Right lobe of liver (tissue), 6 donors: ENCODE results near the gene ORC4. TPM values are rescaled to one million over a fixed set of nuclear protein-coding genes. Genes with fewer than 3 reads are reported as not detected.
"Not testable (repeated sequence)": the region's sequence is repeated elsewhere in the genome, so short reads cannot be mapped to it uniquely, and the experiment has no call there.

Experiments
- ATAC-seq, 4 donors: fragments of 200-7000 bp; cut with Tn5 transposase; one replicate each; pipeline ENCODE4 v1.9.1; 2020; ENCODE audit warnings: mild to moderate bottlenecking in 4 of 4, moderate library complexity in 4 of 4
- DNase-seq, 3 donors: peaks; one replicate each; pipeline ENCODE4 v3.0.0-alpha.2; 2020
- H3K27ac ChIP-seq, 3 donors: fragments of 200-600 bp; one replicate each; pipeline ENCODE4 v1.8.0; 2022
- H3K27me3 ChIP-seq, 2 donors: fragments of 200-600 bp; one replicate each; pipeline ENCODE4 v1.8.0; 2022
- H3K36me3 ChIP-seq, 4 donors: fragments of 200-600 bp; sonication (generic) in 1 of 4; one replicate each; pipeline versions ENCODE4 v1.5.1 to v1.8.0; 2017 to 2022; ENCODE audit warnings: control low read depth in 1 of 4
- H3K4me1 ChIP-seq, 4 donors: fragments of 200-600 bp; sonication (generic) in 1 of 4; one replicate each; pipeline versions ENCODE4 v1.5.1 to v1.8.0; 2017 to 2022; ENCODE audit warnings: control low read depth in 1 of 4
- H3K4me3 ChIP-seq, 3 donors: fragments of 200-600 bp; one replicate each; pipeline ENCODE4 v1.8.0; 2022
- H3K9me3 ChIP-seq, 4 donors: fragments of 200-600 bp; sonication (generic) in 1 of 4; one replicate each; pipeline versions ENCODE4 v1.5.1 to v1.8.0; 2017 to 2022; ENCODE audit warnings: control low read depth in 1 of 4
- CTCF ChIP-seq, 4 donors: fragments of 200-600 bp in 3 of 4; fragments of 450-650 bp in 1 of 4; IDR thresholded peaks; one replicate each; pipeline versions ENCODE4 v1.5.1 to v1.8.0; 2016 to 2022; ENCODE audit warnings: antibody characterized with exemption in 4 of 4, mild to moderate bottlenecking in 2 of 4
- POLR2A ChIP-seq: fragments of 450-650 bp; IDR thresholded peaks from one replicate; pipeline ENCODE4 v1.6.1; 2017; ENCODE audit warnings: antibody characterized with exemption, mild to moderate bottlenecking
- WGBS: methylation state at CpG from one replicate; pipeline ENCODE4 v1.1.6; 2018; ENCODE audit warnings: low coverage, low lambda C conversion rate; ENCODE audit not compliant: insufficient coverage; ENCODE audit errors: missing lambda C conversion rate; 5-methylcytosine and 5-hydroxymethylcytosine counted together
- intact Hi-C, 2 donors: fragments of 100-400 bp; cut with DNase I; formaldehyde crosslinking; loops; one replicate each; pipeline versions ENCODE4 v1.11.2 to v1.14.1; 2022
- total RNA-seq, 6 experiments: library from RNA; depleted of rRNA in 2 of 6; stranded (reverse); fragments of >200 nt in 2 of 6; fragmentation: NEBNext Ultra II Directional in 3 of 6; extraction: Animal tissue kit (Norgen Biotek cat#: 25700) in 3 of 6; gene quantifications; one replicate each; pipeline versions ENCODE4 v1.1.0 to v1.2.4, GENCODE V29; 2016 to 2023
- donor health status: DM: no; HTN: yes; CAD: no.
- donor health status: DM: no; HTN: no; CAD: no.
- donor health status: DM: no; HTN: no; CAD: no.
- donor health status: DM: no; HTN: yes; CAD: no.
- donor health status: DM: no; HTN: yes; CAD: no.

ORC4 gene
- total RNA-seq, 6 experiments from 2014 or later: 18.6 to 61.4 (median 22.9) TPM

DNA sequence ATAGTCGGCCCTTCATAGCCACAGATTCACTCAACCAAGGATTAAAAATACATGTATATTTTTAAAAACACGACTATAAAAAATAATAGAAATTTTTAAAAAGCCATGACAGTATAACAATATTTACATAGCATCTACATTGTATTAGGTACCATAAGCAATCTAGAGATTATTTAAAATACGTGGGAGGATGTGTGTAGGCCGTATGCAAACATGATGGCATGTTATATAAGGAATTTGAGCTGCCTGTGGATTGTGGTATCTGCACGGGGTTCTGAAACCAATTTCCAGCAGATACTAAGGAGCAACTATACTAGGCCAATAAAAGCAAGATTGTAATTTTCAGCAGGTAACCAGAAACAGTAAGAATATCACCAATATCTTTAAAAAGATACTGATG, 5.9 kb downstream of the ORC4 start:
- Histone ChIP-seq H3K27ac (no peak overlapping the region), H3K4me1 (peaks cover 0 to 27% (median 9%) of the 10 kb centered on the region in 4 donors), H3K9me3 (no peaks in the 10 kb centered on the region), H3K36me3 (no peaks in the 10 kb centered on the region), H3K27me3 (no peaks in the 10 kb centered on the region), H3K4me3 (no peak overlapping the region)
- TF ChIP-seq POLR2A (no peak), CTCF (IDR thresholded peaks at IDR 0.05) (no peak)
- DNase-seq: no peak
- 88% methylated on average over 5 of the region's 5 CpGs for WGBS
- intact Hi-C loops: no loop called here
- ATAC-seq: no peak

- Histone ChIP-seq H3K27me3 (no peaks in the 10 kb centered on the region), H3K36me3 (no peaks in the 10 kb centered on the region), H3K4me3 (no peak overlapping the region), H3K9me3 (no peaks in the 10 kb centered on the region), H3K4me1 (peaks cover 0 to 20% (median 6%) of the 10 kb centered on the region in 4 donors), H3K27ac (no peak overlapping the region)
- no peak for TF ChIP-seq CTCF (IDR thresholded peaks at IDR 0.05)
- TF ChIP-seq POLR2A: no peak
- ATAC-seq: no peak
- intact Hi-C loops: no loop called here
- DNase-seq: no peak
- 95% methylated on average over 2 of the region's 2 CpGs for WGBS
Observed at GRCh38 chr2:148013876-148014275, 6.7 kb downstream of the ORC4 start.

GRCh38 chr2:148008411-148008810, 12.1 kb downstream of the ORC4 start:
- ATAC-seq, H3K27ac ChIP-seq, H3K4me3 ChIP-seq, DNase-seq, H3K9me3 ChIP-seq, H3K36me3 ChIP-seq, H3K27me3 ChIP-seq, intact Hi-C loops: not testable (repeated sequence)
- peaks cover 0 to 15% (median 4%) of the 10 kb centered on the region in 4 donors for H3K4me1 ChIP-seq
- 93% methylated on average over 5 of the region's 7 CpGs for WGBS

DNA sequence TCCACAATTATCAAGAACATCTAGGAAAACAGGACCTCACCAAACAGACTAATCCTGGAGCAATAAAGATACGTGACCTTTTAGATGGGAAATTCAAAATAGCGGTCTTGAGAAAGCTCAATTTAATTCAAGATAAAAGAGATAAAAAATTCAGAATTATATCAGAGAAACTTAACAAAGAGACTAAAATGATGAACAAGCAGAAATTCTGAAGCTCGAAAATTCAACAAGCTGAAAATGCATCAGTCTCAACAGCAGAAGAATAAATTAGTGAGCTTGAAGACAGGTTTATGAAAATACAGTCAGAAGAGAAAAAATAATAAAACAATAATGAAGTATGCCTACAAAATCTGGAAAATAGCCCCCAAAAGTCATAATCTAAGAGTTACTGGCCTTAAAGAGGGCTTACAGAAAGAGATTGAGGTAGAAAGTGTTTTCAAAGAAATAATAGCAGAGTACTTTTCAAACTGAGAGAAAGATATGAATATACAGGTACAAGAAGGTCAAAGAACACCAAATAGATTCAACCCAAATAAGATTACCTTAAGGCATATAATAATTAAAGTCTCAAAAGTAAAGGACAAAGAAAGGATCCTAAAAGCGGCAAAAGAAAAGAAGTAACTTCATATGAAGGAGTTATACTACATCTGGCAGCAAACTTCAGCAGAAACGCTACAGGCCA, 13.2 kb downstream of the ORC4 start:
- intact Hi-C loops: no loop called here
- ATAC-seq: no peak
- no peaks in the 10 kb centered on the region for H3K36me3 ChIP-seq
- H3K27me3 ChIP-seq: no peaks in the 10 kb centered on the region
- H3K9me3 ChIP-seq: peaks cover 0 to 2% (median 0%) of the 10 kb centered on the region in 4 donors
- WGBS: 78% methylated on average over 5 of the region's 5 CpGs
- H3K4me1 ChIP-seq: peaks cover 0 to 15% (median 4%) of the 10 kb centered on the region in 4 donors
- H3K27ac ChIP-seq: no peak overlapping the region
- no peak overlapping the region for H3K4me3 ChIP-seq
- DNase-seq: no peak
- TF ChIP-seq POLR2A: no peak
- TF ChIP-seq CTCF (IDR thresholded peaks at IDR 0.05): no peak

GRCh38 chr2:148006249-148007007, 14.1 kb downstream of the ORC4 start:
- Histone ChIP-seq H3K4me3 (no peak overlapping the region), H3K9me3 (peaks cover 0 to 2% (median 0%) of the 10 kb centered on the region in 4 donors), H3K27ac (no peak overlapping the region), H3K36me3 (no peaks in the 10 kb centered on the region), H3K27me3 (no peaks in the 10 kb centered on the region), H3K4me1 (peaks cover 0 to 10% (median 4%) of the 10 kb centered on the region in 4 donors)
- intact Hi-C loops: no loop called here
- TF ChIP-seq POLR2A (no peak), CTCF (IDR thresholded peaks at IDR 0.05) (no peak)
- WGBS: 93% methylated on average over 2 of the region's 6 CpGs
- DNase-seq (no peak), ATAC-seq (peak in 3 of 4 donors; percentile 38 to 57 (median 49))

- H3K4me3 ChIP-seq, H3K4me1 ChIP-seq, ATAC-seq, DNase-seq, H3K27me3 ChIP-seq, H3K27ac ChIP-seq, intact Hi-C loops, H3K36me3 ChIP-seq, H3K9me3 ChIP-seq: not testable (repeated sequence)
Observed at GRCh38 chr2:148002420-148002819, 18.1 kb downstream of the ORC4 start.
